Testis (tissue), 3 donors: ENCODE data around the gene STRN3. TPM values are rescaled to one million over a fixed set of nuclear protein-coding genes. Genes with fewer than 3 reads are reported as not detected.
"Not testable (repeated sequence)": the region's sequence is repeated elsewhere in the genome, so short reads cannot be mapped to it uniquely, and the experiment has no call there.

Source experiments
- DNase-seq: peaks from one replicate; pipeline ENCODE4 v3.0.0-alpha.2; 2019
- H3K27ac ChIP-seq, 2 donors: fragments of 200-600 bp; sonication (generic); one replicate each; pipeline ENCODE4 v1.5.1; 2019
- H3K27me3 ChIP-seq: fragments of 200-600 bp; sonication (generic); one replicate; pipeline ENCODE4 v1.5.1; 2019
- H3K36me3 ChIP-seq: fragments of 200-600 bp; sonication (generic); one replicate; pipeline ENCODE4 v1.5.1; 2017; ENCODE audit warnings: low read depth; ENCODE audit errors: missing control alignments
- H3K4me1 ChIP-seq: fragments of 200-600 bp; sonication (generic); one replicate; pipeline ENCODE4 v1.5.1; 2019
- H3K4me3 ChIP-seq, 2 donors: fragments of 200-600 bp; sonication (generic); one replicate each; pipeline ENCODE4 v1.5.1; 2017 to 2019
- H3K9me3 ChIP-seq: fragments of 200-600 bp; sonication (generic); one replicate; pipeline ENCODE4 v1.5.1; 2017
- CTCF ChIP-seq, 3 experiments: fragments of 450-650 bp in 2 of 3; fragments of 200-600 bp in 1 of 3; sonication (generic) in 1 of 3; IDR thresholded peaks; one replicate each; pipeline ENCODE4 v1.5.1; 2016 to 2019; ENCODE audit warnings: antibody characterized with exemption in 3 of 3, mild to moderate bottlenecking in 2 of 3, moderate library complexity in 1 of 3
- POLR2A ChIP-seq: fragments of 450-650 bp; IDR thresholded peaks from one replicate; pipeline ENCODE4 v1.6.1; 2017; ENCODE audit warnings: antibody characterized with exemption, mild to moderate bottlenecking, moderate library complexity
- WGBS, 2 donors: methylation state at CpG; one replicate each; pipeline ENCODE4 v1.1.5; 2018; 5-methylcytosine and 5-hydroxymethylcytosine counted together
- intact Hi-C: fragments of 100-400 bp; cut with DNase I; formaldehyde crosslinking; loops from one replicate; pipeline ENCODE4 v1.15.1; 2023; ENCODE audit warnings: low total_unique reads
- polyA plus RNA-seq: library from polyadenylated mRNA; stranded (reverse); fragments of 350-450 nt; fragmentation: Illumina TruSeq; extraction: RNeasy Lipid Tissue Mini Kit (QIAGEN cat#74804); gene quantifications from one replicate; pipeline ENCODE4 v1.2.3, GENCODE V29; 2014; ENCODE audit warnings: low read depth, low replicate concordance; ENCODE audit not compliant: insufficient read depth
- total RNA-seq, 2 donors: library from RNA; depleted of rRNA; stranded (reverse); fragments of >200 nt; gene quantifications; one replicate each; pipeline ENCODE4 v1.2.3, GENCODE V29; 2016

STRN3 gene
- total and polyA plus RNA-seq, 3 donors from 2014 or later: 35.1 to 65.2 (median 60.1) TPM

DNA sequence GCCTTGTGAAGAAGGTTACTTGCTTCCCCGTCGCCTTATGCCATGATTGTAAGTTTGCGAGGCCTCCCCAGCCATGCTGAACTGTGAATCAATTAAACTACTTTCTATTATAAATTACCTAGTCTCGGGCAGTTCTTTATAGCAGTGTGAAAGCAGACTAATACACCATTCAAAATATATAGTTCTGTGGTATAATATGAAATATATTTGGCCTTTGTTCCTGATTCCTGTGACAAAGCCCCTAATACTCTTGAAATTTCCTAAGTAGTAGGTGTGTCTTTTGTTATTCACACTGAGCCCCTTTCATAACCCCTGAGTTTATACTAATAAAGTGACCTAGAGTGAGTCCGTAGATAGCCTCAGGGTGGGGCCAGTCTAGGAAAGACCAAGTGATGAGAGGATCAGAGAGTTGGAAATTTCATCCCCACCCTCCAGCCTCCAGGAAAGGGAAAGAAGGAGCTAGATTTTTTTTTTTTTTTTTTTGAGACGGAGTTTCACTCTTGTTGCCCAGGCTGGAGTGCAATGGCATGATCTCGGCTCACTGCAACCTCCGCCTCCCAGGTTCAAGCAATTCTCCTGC, 19.4 kb upstream of the STRN3 start:
- H3K27me3 ChIP-seq: no peaks in the 10 kb centered on the region
- H3K36me3 ChIP-seq: no peaks in the 10 kb centered on the region
- no peak overlapping the region for H3K27ac ChIP-seq
- no peaks in the 10 kb centered on the region for H3K9me3 ChIP-seq
- TF ChIP-seq POLR2A (no peak), CTCF (IDR thresholded peaks at IDR 0.05) (no peak)
- DNase-seq: no peak
- WGBS, 2 donors: 92 to 95% methylated on average over 8 of the region's 8 CpGs
- H3K4me3 ChIP-seq: no peak overlapping the region
- intact Hi-C loops: no loop called here
- H3K4me1 ChIP-seq: no peaks in the 10 kb centered on the region

DNA sequence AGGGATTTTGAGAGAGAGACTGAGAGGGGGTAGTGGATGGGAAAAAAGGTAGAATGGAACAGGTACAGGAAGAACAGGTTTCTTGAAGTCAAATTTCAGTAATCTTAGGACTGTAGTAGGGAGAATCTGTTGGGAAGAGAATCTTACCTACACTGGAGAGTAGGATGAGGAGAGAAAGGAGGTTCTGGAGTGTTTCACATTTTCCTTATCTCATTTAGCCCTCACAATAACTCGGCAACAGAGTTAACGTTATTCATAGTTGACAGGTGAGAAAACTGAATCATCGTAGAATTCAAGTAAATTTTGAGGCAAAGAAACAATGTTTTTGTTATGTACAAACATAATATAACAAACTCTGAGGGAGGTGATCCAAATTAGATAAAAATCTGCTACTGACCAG, 17.2 kb upstream of the STRN3 start:
- Histone ChIP-seq H3K27me3 (no peaks in the 10 kb centered on the region), H3K36me3 (no peaks in the 10 kb centered on the region), H3K27ac (no peak overlapping the region), H3K4me1 (no peaks in the 10 kb centered on the region), H3K9me3 (no peaks in the 10 kb centered on the region), H3K4me3 (no peak overlapping the region)
- intact Hi-C loops: no loop called here
- TF ChIP-seq POLR2A (no peak), CTCF (IDR thresholded peaks at IDR 0.05) (no peak)
- DNase-seq: no peak
- 52 to 55% methylated on average over 3 of the region's 3 CpGs for WGBS, 2 donors

DNA sequence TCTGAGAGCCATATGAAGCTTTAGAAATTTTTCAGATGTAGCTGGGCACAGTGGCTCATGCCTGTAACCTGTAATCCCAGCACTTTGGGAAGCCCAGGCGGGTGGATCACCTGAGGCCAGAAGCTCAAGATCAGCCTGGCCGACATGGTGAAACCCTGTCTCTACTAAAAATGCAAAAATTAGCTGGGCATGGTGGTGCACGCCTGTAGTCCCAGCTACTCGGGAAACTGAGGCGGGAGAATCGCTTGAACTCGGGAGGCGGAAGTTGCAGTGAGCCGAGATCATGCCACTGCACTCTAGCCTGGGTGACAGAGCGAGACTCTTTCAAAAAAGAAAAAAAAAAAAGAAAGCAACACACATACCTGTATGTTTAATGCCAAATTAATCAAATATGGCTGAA, 16.7 kb upstream of the STRN3 start:
- H3K27ac ChIP-seq, H3K36me3 ChIP-seq, H3K27me3 ChIP-seq, H3K9me3 ChIP-seq, DNase-seq, H3K4me3 ChIP-seq, intact Hi-C loops, H3K4me1 ChIP-seq: not testable (repeated sequence)
- WGBS, 2 donors: 90 to 92% methylated on average over 10 of the region's 10 CpGs

- no peak overlapping the region for H3K4me3 ChIP-seq
- H3K36me3 ChIP-seq: no peaks in the 10 kb centered on the region
- TF ChIP-seq CTCF (IDR thresholded peaks at IDR 0.05) (no peak), POLR2A (no peak)
- 97 to 98% methylated on average over 1 of the region's 1 CpG for WGBS, 2 donors
- no peak overlapping the region for H3K27ac ChIP-seq
- DNase-seq: no peak
- H3K9me3 ChIP-seq: no peaks in the 10 kb centered on the region
- no peaks in the 10 kb centered on the region for H3K4me1 ChIP-seq
- intact Hi-C loops: no loop called here
- no peaks in the 10 kb centered on the region for H3K27me3 ChIP-seq
These were observed 16.1 kb upstream of the STRN3 start for GRCh38 chr14:31042300-31042699.

DNA sequence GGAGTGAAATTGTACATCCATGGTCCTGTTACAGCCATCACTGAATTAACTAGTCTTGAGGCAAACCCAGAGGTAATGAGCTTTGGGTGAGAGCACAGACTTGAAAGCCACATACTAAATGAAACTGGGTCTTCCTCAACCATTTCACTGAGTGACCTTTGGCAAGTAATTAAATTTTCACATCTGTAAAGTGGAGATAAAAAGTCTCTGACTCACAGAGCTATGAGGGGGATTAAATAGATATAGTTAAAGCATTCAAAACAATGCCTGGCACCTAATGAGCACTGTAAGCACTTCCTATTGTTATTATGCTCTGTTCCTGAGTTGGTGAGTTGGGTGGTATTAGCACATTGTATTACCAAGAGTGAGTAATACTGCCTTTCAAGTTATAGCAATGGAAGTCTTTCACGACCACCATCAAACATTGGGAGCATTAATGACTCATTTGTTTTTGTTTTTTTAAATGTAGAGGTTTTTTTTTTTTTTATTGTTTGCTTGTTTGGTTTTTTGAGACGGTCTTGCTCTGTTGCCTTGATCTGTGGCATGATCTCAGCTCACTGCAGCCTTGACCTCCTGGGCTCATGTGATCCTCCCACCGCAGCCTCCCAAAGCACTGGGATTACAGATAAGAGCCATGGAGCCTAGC, 12.5 kb upstream of the STRN3 start:
- WGBS, 2 donors: 34 to 47% methylated on average over 2 to 3 of the region's 3 CpGs
- Histone ChIP-seq H3K27me3 (no peaks in the 10 kb centered on the region), H3K4me1 (no peaks in the 10 kb centered on the region), H3K27ac (no peak overlapping the region), H3K36me3 (no peaks in the 10 kb centered on the region), H3K4me3 (no peak overlapping the region), H3K9me3 (no peaks in the 10 kb centered on the region)
- intact Hi-C loops: no loop called here
- no peak for TF ChIP-seq CTCF (IDR thresholded peaks at IDR 0.05)
- TF ChIP-seq POLR2A: no peak
- DNase-seq: no peak
